HG03066 (cell line): ENCODE measurements around the gene CRK.

Experiments used
- ATAC-seq: cut with Tn5 transposase; IDR thresholded peaks from one replicate; pipeline ENCODE4 v1.9.1; 2021; ENCODE audit warnings: low read depth; ENCODE audit not compliant: unreplicated experiment

CRK gene

GRCh38 chr17:1455797-1456599 is at the start of gene CRK:
TSS of gene CRK (minus strand) at chr17:1456232. CDS start at chr17:1456117, 115 bp downstream.
- ATAC-seq: peak; percentile 82

DNA sequence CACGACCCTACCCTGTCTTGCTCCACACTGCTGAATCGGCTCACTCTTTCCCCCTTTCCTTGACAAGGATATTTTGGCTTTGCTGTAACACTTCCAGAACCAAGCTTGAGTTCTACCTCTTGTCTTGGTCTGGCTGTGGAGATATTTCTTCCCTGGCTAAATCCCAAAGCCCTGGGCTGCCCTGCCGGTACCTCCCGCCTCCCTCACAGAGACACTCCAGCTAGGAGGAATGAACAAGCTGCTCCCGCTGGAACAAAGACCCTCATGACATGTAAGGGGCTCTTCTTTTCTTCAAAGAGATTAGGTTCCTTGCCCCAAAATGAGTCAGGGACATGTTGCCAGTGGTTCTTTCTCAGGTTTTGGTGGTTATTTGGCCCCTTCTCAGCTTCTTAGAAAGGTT is 49.6 kb upstream of the CRK start:
- ATAC-seq: no peak

GRCh38 chr17:1504866-1505265 is 48.8 kb upstream of the CRK start:
- no peak for ATAC-seq

DNA sequence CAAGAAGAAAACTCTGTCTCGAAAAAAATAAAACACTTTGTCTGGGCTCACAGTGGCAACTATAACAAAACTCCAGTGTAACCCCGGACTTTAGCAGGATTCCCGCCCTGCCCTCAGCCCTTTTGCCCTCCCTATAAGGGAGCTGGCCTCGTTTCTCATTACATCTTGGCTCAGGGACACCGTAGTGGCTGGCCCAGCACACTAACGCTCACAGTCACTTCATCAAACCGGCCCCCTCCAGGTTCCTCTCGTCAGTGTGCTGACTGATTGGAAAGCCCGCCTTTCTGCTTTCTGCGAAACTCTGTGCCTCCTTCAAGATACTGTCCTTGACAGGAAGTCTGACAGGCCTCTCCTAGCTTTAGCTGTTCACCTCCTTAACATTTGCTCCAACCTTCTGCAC is 47.7 kb upstream of the CRK start:
- no peak for ATAC-seq

DNA sequence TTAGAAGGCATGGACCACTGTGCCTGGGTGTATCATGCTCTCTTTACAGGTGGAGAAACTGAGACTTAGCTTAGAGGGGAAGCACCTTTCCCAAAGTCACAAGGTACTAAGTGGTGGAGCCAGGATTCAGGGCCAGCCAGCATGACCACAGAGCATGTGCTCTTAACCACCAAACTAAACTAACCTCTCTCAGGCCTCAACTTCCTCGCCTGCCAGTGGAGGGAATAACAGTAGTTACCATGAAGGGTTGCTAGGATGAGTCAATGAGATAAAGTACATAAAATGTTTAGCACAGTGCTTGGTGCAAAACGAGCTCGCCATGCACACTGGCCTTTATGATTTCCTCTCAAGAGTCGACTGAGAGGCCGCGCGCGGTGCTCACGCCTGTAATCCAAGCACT is 42.8 kb upstream of the CRK start:
- ATAC-seq: no peak

DNA sequence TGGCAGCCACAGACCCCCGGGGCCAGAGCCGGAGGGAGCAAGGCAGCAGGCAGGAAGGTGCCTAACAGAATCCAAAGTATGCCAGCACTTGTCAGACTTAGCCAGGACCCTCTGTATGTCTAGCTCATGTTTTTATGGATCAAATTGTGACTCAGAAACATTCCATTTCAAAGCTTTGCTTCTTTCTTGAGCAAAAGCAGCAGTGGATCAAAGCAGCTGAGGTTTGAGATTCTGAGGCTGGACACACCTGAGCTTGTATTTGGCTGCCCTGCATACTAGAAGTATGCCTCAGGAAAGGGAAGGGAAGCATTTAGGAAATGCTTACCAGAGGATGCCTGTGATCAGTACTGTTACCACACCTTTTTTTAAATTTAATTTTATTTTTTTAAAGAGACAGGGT is 42.2 kb upstream of the CRK start:
- no peak for ATAC-seq

DNA sequence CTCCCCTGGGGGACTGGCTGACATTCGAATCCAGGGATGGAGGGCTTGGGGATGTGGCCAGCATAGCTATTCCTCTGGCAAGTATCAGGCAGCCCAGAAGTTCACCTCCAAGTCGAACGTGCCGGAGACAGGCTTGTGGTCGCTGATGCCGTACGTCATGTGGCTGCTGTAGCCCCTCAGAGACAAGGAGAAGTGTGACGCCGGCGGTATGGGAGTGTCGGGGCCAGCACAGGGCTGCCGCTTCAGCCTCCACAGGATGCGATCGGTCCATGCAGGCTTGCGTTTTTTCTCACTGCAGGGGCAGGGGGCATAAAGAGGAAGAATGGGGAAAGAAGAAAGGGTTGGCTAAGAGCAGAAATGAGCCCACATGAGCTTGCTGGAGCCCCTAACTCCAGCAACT is 41.8 kb upstream of the CRK start:
- no peak for ATAC-seq

- no peak for ATAC-seq
These were observed 40.8 kb upstream of the CRK start for GRCh38 chr17:1496869-1497268.

DNA sequence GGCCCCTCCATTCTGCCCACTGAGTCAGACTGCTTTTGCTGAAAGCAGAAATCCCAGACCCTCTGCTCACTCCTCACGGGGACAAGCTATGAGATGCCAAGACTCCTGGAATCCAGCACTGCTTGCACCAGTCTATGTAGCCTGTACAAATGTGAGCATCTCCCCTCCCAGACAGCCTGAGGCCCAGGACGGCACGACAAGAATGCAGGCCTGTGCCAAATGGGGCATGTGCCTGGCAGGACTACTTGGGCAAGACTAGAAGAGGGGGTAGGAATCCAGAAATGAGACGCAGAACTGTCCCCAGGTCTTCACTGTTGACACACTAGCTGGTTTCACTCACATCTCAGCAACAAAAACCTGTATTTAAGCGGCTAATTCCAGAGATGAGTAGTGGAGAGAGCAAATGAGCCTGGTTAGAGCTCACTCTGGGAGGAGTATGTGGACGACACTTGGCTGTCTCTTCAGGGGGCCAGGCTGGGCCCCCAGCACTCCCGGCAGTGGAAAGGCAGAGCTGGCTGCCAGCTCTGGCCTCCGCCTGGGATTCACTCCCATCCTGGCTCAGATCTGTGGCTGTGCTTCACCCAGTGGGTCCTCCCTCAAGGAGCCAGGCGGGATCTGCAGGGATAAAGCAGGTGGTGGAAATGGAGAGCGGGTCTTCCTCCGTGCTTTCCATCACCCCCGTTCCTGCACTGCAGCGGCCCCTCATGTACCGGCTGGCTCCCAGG is 39.4 kb upstream of the CRK start:
- ATAC-seq: no peak

- no peak for ATAC-seq
These were observed 38.8 kb upstream of the CRK start for GRCh38 chr17:1494736-1495253.

GRCh38 chr17:1494203-1494602 is 38.2 kb upstream of the CRK start:
- no peak for ATAC-seq

- no peak for ATAC-seq
These were observed 37.4 kb upstream of the CRK start for GRCh38 chr17:1493291-1493980.

DNA sequence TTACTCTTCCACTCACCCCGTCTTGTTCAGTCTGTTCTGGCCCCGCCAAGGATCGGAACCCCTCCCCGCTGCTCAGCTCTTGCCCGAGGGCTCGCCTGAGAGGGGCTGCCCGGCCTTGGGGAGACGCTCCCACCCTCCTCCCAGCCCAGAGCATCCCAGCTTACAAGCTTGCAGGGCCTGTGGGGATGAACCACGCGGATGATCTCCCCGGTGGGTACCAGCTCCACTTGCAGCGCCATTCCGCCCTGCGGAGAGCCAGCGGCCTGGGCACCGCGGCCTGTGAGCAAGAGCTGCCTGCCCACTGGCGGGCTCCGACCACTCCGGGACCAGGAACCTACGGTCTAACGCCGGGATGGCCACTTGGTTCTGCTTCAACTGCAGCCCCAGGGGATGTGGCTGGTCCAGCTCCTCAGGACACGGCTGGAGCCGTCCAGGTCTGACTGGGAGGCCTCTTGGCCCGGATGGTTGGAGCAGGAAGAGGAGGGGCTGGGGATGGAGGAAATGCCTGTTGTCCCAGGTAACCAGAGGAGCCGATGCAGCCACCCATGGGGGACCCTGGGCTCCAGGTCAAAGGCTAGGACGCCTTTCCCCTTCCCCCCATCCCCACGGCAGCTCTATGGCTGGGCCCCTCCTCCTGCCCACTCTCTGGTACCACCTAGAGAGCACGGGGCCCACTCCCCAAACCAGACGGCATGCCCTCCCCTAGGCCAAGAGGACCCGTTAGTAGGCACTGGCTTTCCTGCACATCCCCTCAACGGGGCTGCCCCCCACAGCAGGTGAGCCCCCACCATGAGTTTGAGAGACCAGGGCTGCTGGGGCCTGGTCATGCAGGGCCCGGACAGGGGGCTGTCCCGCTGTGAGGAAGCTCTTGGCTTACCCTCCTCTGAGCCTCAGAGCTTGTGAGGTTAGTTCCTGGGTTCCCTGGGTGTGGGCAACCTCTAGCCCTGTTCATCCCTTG is 36.5 kb upstream of the CRK start, which contains the start of gene MYO1C:
TSS of gene MYO1C (minus strand) at position 438 of the 958 bp plus-strand sequence. CDS start at position 239, 199 bp downstream.
- no peak for ATAC-seq

DNA sequence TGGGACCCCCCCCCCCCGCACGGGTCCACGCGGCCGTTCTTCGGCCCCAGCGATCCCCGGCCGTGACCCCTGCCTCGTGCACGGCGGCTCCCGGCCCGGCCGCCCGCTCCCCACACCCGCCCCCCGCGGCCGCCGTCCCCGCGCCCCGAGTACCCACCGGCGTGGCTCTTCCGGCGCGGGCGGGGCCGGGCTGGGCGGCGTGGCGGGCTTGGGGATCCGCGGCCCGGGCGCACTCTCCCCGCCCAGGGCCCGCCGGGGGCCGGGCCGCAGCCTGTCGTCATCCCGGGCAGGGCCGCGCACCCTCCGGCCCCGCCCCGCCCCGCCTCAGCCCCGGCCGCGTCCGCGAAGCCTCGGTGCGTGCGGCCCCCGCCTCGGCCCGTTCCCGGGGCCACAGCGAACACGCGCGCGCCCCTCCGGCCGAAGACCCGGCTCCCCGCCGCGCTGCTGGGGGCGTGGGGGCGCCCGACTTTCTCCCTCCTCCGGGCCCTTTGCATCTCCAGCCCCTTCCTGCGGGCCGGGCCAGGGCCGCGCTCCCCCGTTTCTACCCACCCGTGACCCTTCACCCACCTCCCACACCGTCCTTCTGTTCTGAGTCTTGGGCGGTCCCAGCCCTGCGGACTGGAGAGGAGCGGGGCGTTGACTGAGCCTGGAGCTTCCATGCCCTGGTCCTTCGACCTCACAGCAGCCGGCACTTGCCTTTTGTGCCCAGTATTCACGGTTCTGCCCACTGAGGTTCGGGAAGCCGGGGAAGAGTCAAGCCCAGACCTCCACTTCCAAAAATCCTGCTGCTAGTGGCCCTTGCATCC is 35.6 kb upstream of the CRK start:
- no peak for ATAC-seq

- ATAC-seq: peak; percentile 48
These were observed 34.8 kb upstream of the CRK start for GRCh38 chr17:1490643-1491442.

DNA sequence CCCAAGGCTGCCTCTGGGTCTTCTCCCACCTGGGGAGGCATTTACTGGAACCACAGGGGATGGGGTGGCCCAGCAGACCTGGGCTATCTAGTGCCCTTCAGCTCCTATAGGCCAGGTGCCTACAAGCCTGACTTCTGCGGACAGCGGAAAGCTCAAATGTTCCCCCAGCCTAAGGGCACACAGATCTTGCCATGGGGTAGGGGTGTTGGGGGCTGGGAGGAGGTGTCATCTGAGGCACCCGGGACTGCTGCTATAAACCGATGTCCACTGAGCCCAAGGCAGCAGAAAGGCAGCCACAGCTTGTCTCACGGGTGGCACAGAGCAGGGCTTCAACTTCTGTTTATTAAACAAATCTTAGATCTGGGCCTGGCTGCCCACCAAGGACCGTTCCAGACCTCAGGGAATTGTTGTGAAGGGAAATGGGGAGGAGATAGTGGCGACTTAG is 32.8 kb upstream of the CRK start:
- no peak for ATAC-seq

GRCh38 chr17:1487939-1488825 is 32.1 kb upstream of the CRK start:
- no peak for ATAC-seq
